Measurements from ENCODE around the gene SLC5A10. TPM values are rescaled to one million over a fixed set of nuclear protein-coding genes. Genes with fewer than 3 reads are reported as not detected.
A peak's percentile ranks its signal among the peaks of the same experiment; 100 is the strongest.

Gene SLC5A10
- total RNA-seq, 4 donors from 2014 or later, result not detected

DNA sequence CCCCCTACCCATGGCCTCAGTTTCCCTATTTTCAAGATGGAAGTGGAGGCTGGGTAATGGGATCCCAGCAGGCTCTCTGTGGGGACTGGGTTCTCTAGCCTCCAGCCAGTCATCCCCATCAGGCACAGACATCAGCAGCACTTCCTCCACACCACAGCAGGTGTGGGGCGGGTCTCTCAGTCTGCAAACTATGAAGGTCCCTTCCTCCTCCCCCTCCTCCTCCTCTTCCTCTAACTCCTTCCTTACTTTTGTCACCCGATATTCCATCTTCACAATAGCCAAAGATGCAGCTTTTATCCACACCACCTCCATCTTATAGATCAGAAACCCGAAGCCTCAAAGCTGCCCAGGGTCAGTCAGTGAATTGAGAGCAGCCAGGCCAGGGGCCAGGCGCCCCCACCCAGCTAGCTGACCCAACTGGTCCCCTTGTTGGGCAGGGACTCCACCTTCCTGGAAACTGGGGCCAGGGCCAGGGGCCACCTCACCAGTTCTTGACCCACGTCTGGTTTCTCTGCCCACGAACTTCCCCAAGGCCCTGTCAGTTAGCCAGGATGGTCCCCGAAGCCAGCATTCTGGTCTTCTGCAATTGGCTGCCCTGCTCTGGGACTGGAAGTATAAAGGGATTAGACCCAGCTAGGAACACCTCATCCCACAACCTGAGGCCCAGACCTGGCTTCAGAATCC, 50.1 kb downstream of the SLC5A10 start:
- ATAC-seq (ENCODE audit: low FRiP score) (no peak), DNase-seq (ENCODE audit: low spot score) (no peak)
- TF ChIP-seq, protein P1, sequence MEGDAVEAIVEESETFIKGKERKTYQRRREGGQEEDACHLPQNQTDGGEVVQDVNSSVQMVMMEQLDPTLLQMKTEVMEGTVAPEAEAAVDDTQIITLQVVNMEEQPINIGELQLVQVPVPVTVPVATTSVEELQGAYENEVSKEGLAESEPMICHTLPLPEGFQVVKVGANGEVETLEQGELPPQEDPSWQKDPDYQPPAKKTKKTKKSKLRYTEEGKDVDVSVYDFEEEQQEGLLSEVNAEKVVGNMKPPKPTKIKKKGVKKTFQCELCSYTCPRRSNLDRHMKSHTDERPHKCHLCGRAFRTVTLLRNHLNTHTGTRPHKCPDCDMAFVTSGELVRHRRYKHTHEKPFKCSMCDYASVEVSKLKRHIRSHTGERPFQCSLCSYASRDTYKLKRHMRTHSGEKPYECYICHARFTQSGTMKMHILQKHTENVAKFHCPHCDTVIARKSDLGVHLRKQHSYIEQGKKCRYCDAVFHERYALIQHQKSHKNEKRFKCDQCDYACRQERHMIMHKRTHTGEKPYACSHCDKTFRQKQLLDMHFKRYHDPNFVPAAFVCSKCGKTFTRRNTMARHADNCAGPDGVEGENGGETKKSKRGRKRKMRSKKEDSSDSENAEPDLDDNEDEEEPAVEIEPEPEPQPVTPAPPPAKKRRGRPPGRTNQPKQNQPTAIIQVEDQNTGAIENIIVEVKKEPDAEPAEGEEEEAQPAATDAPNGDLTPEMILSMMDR (IDR thresholded peaks at IDR 0.05), result no peak

DNA sequence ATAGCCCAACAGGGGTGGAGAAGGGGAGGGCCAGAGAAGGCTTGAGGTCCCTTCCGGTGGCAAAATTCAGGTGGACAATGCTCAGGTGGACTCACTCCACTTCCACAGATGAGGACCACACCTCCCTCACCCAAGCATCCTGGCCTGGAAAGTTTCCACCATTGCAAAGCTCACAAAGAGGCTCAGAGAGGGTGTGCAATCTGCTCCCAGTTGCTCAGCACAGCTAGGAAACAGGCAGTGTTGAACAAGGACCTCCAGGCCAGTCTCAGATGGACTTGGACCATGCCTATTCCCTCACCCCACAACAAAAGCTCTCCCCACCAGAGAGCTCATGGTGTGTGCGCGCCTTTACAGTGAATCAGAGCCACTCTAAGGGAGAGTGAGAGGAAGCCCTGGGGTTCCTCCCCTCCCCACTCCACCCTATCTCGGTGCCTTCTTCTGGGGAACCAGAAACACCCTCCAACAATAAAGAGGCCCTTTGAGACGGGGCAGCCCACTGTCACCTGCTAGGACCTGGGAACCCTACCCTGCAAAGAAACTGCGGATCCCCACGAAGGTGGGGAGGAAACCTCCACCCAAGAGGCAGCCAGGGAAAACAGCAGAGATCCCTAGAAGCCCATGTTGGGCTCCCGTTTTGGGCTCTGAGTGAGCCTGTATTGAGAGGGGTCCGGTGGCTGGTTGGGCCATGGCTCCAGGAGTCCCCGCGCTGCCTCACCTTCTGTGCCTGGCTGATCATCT, 51.0 kb downstream of the SLC5A10 start:
- TF ChIP-seq, protein P1 (IDR thresholded peaks at IDR 0.05), result no peak
- ATAC-seq (ENCODE audit: low FRiP score), result no peak
- no peak for DNase-seq (ENCODE audit: low spot score)

DNA sequence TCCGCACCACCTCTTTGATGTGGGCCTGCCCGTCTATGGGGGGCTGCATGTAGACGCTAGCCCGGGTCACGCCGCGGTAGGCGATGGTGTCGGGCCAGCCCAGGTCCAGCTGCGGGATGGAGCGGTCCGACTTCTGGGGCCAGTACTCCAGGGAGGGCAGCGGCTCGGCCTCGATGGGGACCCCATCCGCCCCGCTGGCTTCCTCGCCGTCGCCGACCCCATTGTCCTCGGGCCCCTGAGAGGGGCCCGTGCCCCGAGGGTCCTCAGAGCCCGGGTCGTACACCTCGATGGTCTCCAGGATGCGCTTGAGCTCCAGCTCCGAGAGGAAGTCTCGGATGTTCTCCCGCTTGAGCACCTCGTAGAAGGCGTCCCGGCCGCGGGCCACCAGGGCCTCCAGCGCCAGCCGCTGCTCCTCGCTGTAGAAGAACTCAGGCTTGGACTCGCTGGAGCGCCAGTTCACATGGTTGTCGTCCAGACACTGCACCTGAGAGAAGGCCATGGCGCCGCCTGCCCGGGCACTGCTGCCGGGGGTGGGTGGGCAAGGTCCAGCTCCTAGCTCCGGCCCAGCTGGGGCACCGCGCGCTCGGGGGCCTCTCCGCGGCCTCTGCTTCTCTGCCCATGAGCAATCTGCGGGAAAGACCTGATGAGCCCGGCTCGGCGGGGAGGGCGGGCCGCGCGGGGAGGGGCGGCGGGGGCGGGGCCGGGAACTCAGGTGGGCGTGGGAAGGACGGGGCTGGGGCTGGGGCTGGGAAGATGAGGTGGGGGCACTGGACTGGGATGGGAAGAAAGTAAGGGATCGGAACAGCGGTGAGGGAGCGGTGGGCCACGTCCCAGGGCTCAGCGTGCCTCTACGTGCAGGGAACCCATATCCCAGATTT, 51.8 kb downstream of the SLC5A10 start:
- ATAC-seq (ENCODE audit: low FRiP score), result peak; percentile 39
- TF ChIP-seq, protein P1 (IDR thresholded peaks at IDR 0.05), result no peak
- DNase-seq (ENCODE audit: low spot score), result no peak

DNA sequence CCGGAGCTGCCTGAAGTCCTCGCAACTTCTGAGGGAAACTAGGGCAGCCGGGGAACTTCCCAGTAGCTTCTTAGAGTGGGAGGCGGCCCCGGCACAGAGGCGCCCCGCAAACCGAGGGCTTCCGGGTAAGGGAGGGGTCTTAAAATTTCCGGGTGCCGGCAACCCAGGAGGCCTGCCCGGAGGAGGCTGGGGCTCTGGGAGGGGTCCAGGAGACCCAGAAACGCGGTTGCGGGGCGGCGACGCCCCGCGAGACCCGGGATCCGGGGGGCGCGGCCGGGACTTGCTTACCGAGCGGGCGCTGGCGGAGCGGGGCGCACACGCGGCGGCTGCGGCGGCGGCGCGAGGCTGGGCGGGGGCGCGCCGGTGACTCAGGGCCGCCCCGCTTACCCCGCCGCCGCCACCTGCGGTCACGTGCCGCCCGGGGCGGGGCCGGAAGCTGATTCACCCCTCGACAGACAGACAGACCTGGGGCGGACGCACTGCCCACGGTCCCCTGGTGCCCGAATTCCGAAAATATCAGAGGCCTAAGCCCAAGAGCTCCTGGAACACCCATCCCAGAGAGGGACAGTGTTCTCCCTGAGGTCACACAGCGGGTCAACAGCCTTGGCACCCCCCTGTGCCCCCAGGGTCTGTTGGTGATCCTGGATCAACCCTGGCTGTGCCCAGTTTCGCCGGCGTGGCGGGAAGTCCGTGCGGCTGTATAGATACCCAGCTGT, 52.6 kb downstream of the SLC5A10 start, which contains the start of gene FAM83G:
FAM83G (minus strand) TSS at position 344 of the 716 bp plus-strand sequence. CDS start 723 bp downstream, outside the sequence.
- ATAC-seq (ENCODE audit: low FRiP score) (peak; percentile 72), DNase-seq (ENCODE audit: low spot score) (peak; percentile 87)
- TF ChIP-seq, protein P1 (IDR thresholded peaks at IDR 0.05), result no peak

DNA sequence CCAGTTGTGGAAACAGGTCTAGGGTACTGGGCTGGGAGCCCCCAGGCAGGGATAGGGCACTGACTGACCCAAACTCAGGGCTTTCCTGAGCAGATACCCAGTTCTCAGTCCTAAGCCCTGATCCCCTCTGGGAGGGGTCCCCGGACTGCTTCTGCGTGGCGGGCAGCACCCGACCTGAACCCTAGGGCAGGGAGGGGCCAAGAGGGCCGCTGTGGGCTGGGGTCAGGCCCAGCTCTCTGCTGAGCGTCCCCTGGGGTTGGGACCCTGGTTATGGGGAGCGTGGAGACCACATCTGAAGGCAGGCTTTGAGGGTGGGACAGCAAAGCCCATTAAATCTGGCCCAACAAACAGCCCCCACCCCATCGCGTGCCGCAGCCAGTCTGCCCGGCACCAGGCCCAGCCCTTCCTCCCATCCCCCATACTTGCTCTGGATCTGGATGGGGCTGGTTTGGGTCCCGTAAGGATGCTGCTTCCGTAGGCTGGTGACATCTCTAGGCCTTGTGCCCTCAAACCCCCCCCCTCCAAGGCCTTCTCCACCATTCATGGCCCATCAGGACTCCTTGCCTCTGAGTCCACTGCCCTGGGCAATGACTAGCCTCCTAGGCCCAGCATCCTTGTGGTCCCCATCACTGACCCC, 53.3 kb downstream of the SLC5A10 start:
- ATAC-seq (ENCODE audit: low FRiP score) (no peak), DNase-seq (ENCODE audit: low spot score) (no peak)
- TF ChIP-seq, protein P1 (IDR thresholded peaks at IDR 0.05), result no peak

All from omental fat pad (tissue), 4 donors.